Mesendoderm (in vitro differentiated cells): Measurements from ENCODE around the gene HELZ.

ENCODE experiments used
- DNase-seq: peaks from one replicate; pipeline ENCODE4 v3.0.0; 2013
- H2AK5ac ChIP-seq: 2 replicates; pipeline ENCODE4 v1.6.1; 2013; ENCODE audit warnings: low read length, inconsistent platforms
- H2BK120ac ChIP-seq: 2 replicates; pipeline ENCODE4 v1.6.1; 2013; ENCODE audit warnings: low read depth, mild to moderate bottlenecking, low read length, moderate library complexity, mixed read lengths
- H2BK15ac ChIP-seq: replicated peaks from 2 replicates; pipeline ENCODE4 v1.6.1; 2013; ENCODE audit warnings: low read depth, mild to moderate bottlenecking, moderate library complexity
- H2BK5ac ChIP-seq: 2 replicates; pipeline ENCODE4 v1.6.1; 2013; ENCODE audit warnings: low read length, inconsistent platforms
- H3K18ac ChIP-seq: 2 replicates; pipeline ENCODE4 v1.6.1; 2013; ENCODE audit warnings: mild to moderate bottlenecking, low read length, mixed read lengths
- H3K23ac ChIP-seq: one replicate; pipeline ENCODE4 v1.6.1; 2013; ENCODE audit warnings: low read length
- H3K27ac ChIP-seq: 2 replicates; pipeline ENCODE4 v1.5.1; 2013; ENCODE audit warnings: low read depth, mild to moderate bottlenecking, inconsistent platforms, low read length, moderate library complexity
- H3K27me3 ChIP-seq: 2 replicates; pipeline ENCODE4 v1.6.1; 2013; ENCODE audit warnings: low read length, control low read depth, mild to moderate bottlenecking, inconsistent platforms; ENCODE audit not compliant: insufficient read depth, poor library complexity
- H3K36me3 ChIP-seq: 2 replicates; pipeline ENCODE4 v1.6.1; 2013; ENCODE audit warnings: low read length, inconsistent platforms; ENCODE audit not compliant: control insufficient read depth, insufficient read depth
- H3K4ac ChIP-seq: one replicate; pipeline ENCODE4 v1.6.1; 2013; ENCODE audit warnings: low read depth, mild to moderate bottlenecking, low read length, moderate library complexity
- H3K4me1 ChIP-seq: 2 replicates; pipeline ENCODE4 v1.6.1; 2013; ENCODE audit warnings: low read depth, low read length, inconsistent platforms; ENCODE audit not compliant: control insufficient read depth
- H3K4me2 ChIP-seq: 2 replicates; pipeline ENCODE4 v1.6.1; 2013; ENCODE audit warnings: low read length
- H3K4me3 ChIP-seq: 2 replicates; pipeline ENCODE4 v1.5.1; 2013; ENCODE audit warnings: mild to moderate bottlenecking, low read length
- H3K56ac ChIP-seq: one replicate; pipeline ENCODE4 v1.6.1; 2013; ENCODE audit warnings: low read length
- H3K79me1 ChIP-seq: 2 replicates; pipeline ENCODE4 v1.6.1; 2013; ENCODE audit warnings: low read length, inconsistent platforms
- H3K79me2 ChIP-seq: 2 replicates; pipeline ENCODE4 v1.6.1; 2013; ENCODE audit warnings: mild to moderate bottlenecking, low read length; ENCODE audit not compliant: control insufficient read depth, insufficient read depth
- H3K9ac ChIP-seq: 2 replicates; pipeline ENCODE4 v1.6.1; 2013; ENCODE audit warnings: low read length, inconsistent platforms
- H4K5ac ChIP-seq: one replicate; pipeline ENCODE4 v1.6.1; 2013; ENCODE audit warnings: low read length
- H4K8ac ChIP-seq: one replicate; pipeline ENCODE4 v1.6.1; 2013; ENCODE audit warnings: low read depth, mild to moderate bottlenecking, control low read depth, low read length, moderate library complexity
- WGBS: extraction: QIAGEN DNeasy Blood & Tissue Kit; methylation state at CpG from one replicate; pipeline ENCODE4 v1.1.7; 2013; ENCODE audit warnings: low lambda C conversion rate, missing lambda C conversion rate; ENCODE audit not compliant: insufficient coverage; ENCODE audit errors: extremely low coverage; 5-methylcytosine and 5-hydroxymethylcytosine counted together

Gene HELZ

DNA sequence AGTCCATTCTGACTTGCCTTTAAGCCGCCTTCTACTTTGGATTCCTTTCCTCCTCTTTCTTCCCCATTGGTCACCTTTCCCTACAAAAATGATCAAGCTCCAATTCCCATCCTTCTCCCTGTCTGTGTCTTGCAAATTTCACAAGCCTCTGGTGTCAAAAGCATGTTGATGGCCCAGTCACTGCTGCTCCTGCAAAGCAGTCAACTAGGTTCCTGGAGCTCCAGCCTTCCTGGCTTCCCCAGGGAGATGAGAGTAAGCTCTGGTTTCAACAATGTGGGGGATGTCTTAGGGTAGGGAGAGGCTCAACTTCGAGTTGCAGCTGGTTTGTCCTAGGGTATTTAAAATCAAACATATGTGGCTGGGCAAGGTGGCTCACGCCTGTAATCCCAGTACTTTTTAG, 36.1 kb upstream of the HELZ start:
- Histone ChIP-seq H3K4me1 (peaks cover 5% of the 10 kb centered on the region), H3K79me1 (no peaks in the 10 kb centered on the region), H3K27ac (no peak overlapping the region), H3K23ac (no peak overlapping the region), H3K4me2 (no peak overlapping the region), H2AK5ac (no peak overlapping the region), H3K56ac (no peak overlapping the region), H3K36me3 (no peaks in the 10 kb centered on the region), H3K4ac (no peak overlapping the region), H2BK5ac (no peak overlapping the region), H2BK15ac (no peak overlapping the region), H3K27me3 (no peaks in the 10 kb centered on the region), H3K79me2 (no peaks in the 10 kb centered on the region), H4K8ac (no peak overlapping the region), H3K4me3 (no peak overlapping the region), H4K5ac (no peak overlapping the region), H2BK120ac (no peak overlapping the region), H3K18ac (no peak overlapping the region), H3K9ac (no peak overlapping the region)
- WGBS, result no CpG with 5 or more reads among the region's 3 CpGs
- DNase-seq, result no peak

- H4K5ac ChIP-seq, result no peak overlapping the region
- no peaks in the 10 kb centered on the region for H3K27me3 ChIP-seq
- no peaks in the 10 kb centered on the region for H3K36me3 ChIP-seq
- no peak overlapping the region for H3K27ac ChIP-seq
- no peak overlapping the region for H3K18ac ChIP-seq
- H3K23ac ChIP-seq, result no peak overlapping the region
- no peaks in the 10 kb centered on the region for H3K79me1 ChIP-seq
- no peak overlapping the region for H2BK5ac ChIP-seq
- H3K79me2 ChIP-seq, result no peaks in the 10 kb centered on the region
- no peak overlapping the region for H3K56ac ChIP-seq
- H2BK15ac ChIP-seq, result no peak overlapping the region
- no CpG with 5 or more reads among the region's 6 CpGs for WGBS
- H2AK5ac ChIP-seq, result no peak overlapping the region
- H3K4me3 ChIP-seq, result no peak overlapping the region
- H3K4ac ChIP-seq, result no peak overlapping the region
- no peak overlapping the region for H4K8ac ChIP-seq
- peaks cover 5% of the 10 kb centered on the region for H3K4me1 ChIP-seq
- no peak overlapping the region for H3K9ac ChIP-seq
- H2BK120ac ChIP-seq, result no peak overlapping the region
- DNase-seq, result no peak
- H3K4me2 ChIP-seq, result no peak overlapping the region
These were observed 35.3 kb upstream of the HELZ start for GRCh38 chr17:67280279-67280678.

- no peak overlapping the region for H3K4me3 ChIP-seq
- peaks cover 5% of the 10 kb centered on the region for H3K4me1 ChIP-seq
- no peak overlapping the region for H3K27ac ChIP-seq
- no peak for DNase-seq
- H3K56ac ChIP-seq, result no peak overlapping the region
- no peaks in the 10 kb centered on the region for H3K27me3 ChIP-seq
- no peak overlapping the region for H2BK5ac ChIP-seq
- H2BK120ac ChIP-seq, result no peak overlapping the region
- no peaks in the 10 kb centered on the region for H3K36me3 ChIP-seq
- H4K5ac ChIP-seq, result no peak overlapping the region
- H4K8ac ChIP-seq, result no peak overlapping the region
- no peak overlapping the region for H3K4ac ChIP-seq
- no CpG with 5 or more reads among the region's 7 CpGs for WGBS
- H3K23ac ChIP-seq, result no peak overlapping the region
- no peaks in the 10 kb centered on the region for H3K79me2 ChIP-seq
- no peak overlapping the region for H3K18ac ChIP-seq
- H3K4me2 ChIP-seq, result no peak overlapping the region
- H2AK5ac ChIP-seq, result no peak overlapping the region
- no peak overlapping the region for H3K9ac ChIP-seq
- no peak overlapping the region for H2BK15ac ChIP-seq
- H3K79me1 ChIP-seq, result no peaks in the 10 kb centered on the region
These were observed 34.1 kb upstream of the HELZ start for GRCh38 chr17:67279115-67279514.

- Histone ChIP-seq H3K4ac (no peak overlapping the region), H3K4me1 (peaks cover 5% of the 10 kb centered on the region), H3K9ac (no peak overlapping the region), H3K27ac (no peak overlapping the region), H2BK5ac (no peak overlapping the region), H3K23ac (no peak overlapping the region), H3K79me2 (no peaks in the 10 kb centered on the region), H4K8ac (no peak overlapping the region), H4K5ac (no peak overlapping the region), H3K36me3 (no peaks in the 10 kb centered on the region), H3K18ac (no peak overlapping the region), H2BK15ac (no peak overlapping the region), H3K4me3 (no peak overlapping the region), H3K27me3 (no peaks in the 10 kb centered on the region), H3K56ac (peak overlapping the region; percentile 25), H2AK5ac (no peak overlapping the region), H2BK120ac (no peak overlapping the region), H3K79me1 (no peaks in the 10 kb centered on the region), H3K4me2 (no peak overlapping the region)
- no peak for DNase-seq
- WGBS, result no CpG with 5 or more reads among the region's 10 CpGs
These were observed 33.4 kb upstream of the HELZ start for GRCh38 chr17:67278363-67278762.

- Histone ChIP-seq H3K9ac (no peak overlapping the region), H2BK5ac (no peak overlapping the region), H3K23ac (no peak overlapping the region), H3K36me3 (no peaks in the 10 kb centered on the region), H4K8ac (no peak overlapping the region), H2BK120ac (no peak overlapping the region), H2BK15ac (no peak overlapping the region), H3K4me1 (peaks cover 1% of the 10 kb centered on the region), H3K4me3 (no peak overlapping the region), H3K4ac (no peak overlapping the region), H3K79me1 (no peaks in the 10 kb centered on the region), H2AK5ac (no peak overlapping the region), H3K27ac (no peak overlapping the region), H3K79me2 (no peaks in the 10 kb centered on the region), H3K18ac (no peak overlapping the region), H3K56ac (no peak overlapping the region), H3K27me3 (no peaks in the 10 kb centered on the region), H3K4me2 (no peak overlapping the region), H4K5ac (no peak overlapping the region)
- no CpG with 5 or more reads among the region's 10 CpGs for WGBS
- peak; percentile 76 for DNase-seq
These were observed 31.1 kb upstream of the HELZ start for GRCh38 chr17:67276075-67276474.

DNA sequence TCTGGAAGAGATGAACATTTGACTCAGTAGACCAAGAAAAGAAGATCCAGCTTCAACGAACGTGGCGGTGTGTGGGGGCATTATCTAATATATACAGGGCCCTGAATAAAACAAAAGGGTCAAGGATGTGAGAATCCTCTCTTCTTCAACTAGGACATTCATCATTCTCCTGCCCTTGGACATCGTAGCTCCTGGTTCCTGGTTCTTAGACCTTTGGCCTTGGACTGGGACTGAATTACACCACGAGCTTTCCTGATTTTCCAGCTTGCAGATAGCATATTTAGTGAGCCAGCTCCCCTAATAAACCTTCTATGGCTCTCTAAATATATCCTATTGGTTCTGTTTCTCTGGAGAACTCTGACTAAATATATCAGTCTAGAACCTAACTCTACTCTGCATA, 29.5 kb upstream of the HELZ start:
- Histone ChIP-seq H3K36me3 (no peaks in the 10 kb centered on the region), H2BK120ac (no peak overlapping the region), H3K56ac (no peak overlapping the region), H2BK5ac (no peak overlapping the region), H2BK15ac (no peak overlapping the region), H3K79me2 (no peaks in the 10 kb centered on the region), H3K4me1 (no peaks in the 10 kb centered on the region), H4K8ac (no peak overlapping the region), H3K4ac (no peak overlapping the region), H4K5ac (no peak overlapping the region), H3K23ac (no peak overlapping the region), H3K4me2 (no peak overlapping the region), H3K18ac (no peak overlapping the region), H3K79me1 (no peaks in the 10 kb centered on the region), H3K4me3 (no peak overlapping the region), H3K9ac (no peak overlapping the region), H2AK5ac (no peak overlapping the region), H3K27ac (no peak overlapping the region), H3K27me3 (no peaks in the 10 kb centered on the region)
- no peak for DNase-seq
- WGBS, result no CpG with 5 or more reads among the region's 5 CpGs
